Measurements from ENCODE around the gene HOXD3.

- TF ChIP-seq EP300 (IDR thresholded peaks at IDR 0.05) (no peak), CTCF (IDR thresholded peaks at IDR 0.05) (no peak), POLR2A (IDR thresholded peaks at IDR 0.05; ENCODE audit: low read length) (no peak)
These were observed 43.9 kb downstream of the HOXD3 start for GRCh38 chr2:176200971-176201370.

All from A549 (cell line).